ENCODE results near the gene CCDC117. TPM values are rescaled to one million over a fixed set of nuclear protein-coding genes. Genes with fewer than 3 reads are reported as not detected.
"Not testable (repeated sequence)": the region's sequence is repeated elsewhere in the genome, so short reads cannot be mapped to it uniquely, and the experiment has no call there.

CCDC117 gene
- total RNA-seq, 1 experiment from 2014 or later = 40.0 TPM

GRCh38 chr22:28822930-28823551 is 50.5 kb downstream of the CCDC117 start:
- no peak overlapping the region for H3K4me2 ChIP-seq (ENCODE audit: insufficient read depth, insufficient read length, low read length)
- DNase-seq = no peak
- no CpG with 5 or more reads among the region's 4 CpGs for WGBS (ENCODE audit: extremely low coverage, insufficient read length, low lambda C conversion rate)

GRCh38 chr22:28824455-28824854 is 52.0 kb downstream of the CCDC117 start:
- H3K36me3 Mint-ChIP-seq (ENCODE audit: insufficient read depth in 1 of 3, low read depth in 3 of 3); H3K27ac Mint-ChIP-seq: not testable (repeated sequence)

More at GRCh38 chr22:28822930-28823551, 50.5 kb downstream of the CCDC117 start:
- no peak for TF ChIP-seq CTCF (conservative IDR thresholded peaks at IDR 0.05)
- H4K91ac ChIP-seq (ENCODE audit: insufficient read length, low read depth, low read length) = no peak overlapping the region
- H3K23ac ChIP-seq (ENCODE audit: insufficient read length, low read depth, low read length) = no peak overlapping the region
- no peak overlapping the region for H3K27ac ChIP-seq (ENCODE audit: insufficient read length, low read depth, low read length)
- no peak overlapping the region for H3K4me3 Mint-ChIP-seq
- no peaks in the 10 kb centered on the region for H3K23me2 ChIP-seq (ENCODE audit: insufficient read length, low read depth, low read length, poor library complexity, severe bottlenecking)
- no peak overlapping the region for H3K56ac ChIP-seq (ENCODE audit: insufficient read length, low read depth, low read length)
- H3K4me1 ChIP-seq (ENCODE audit: insufficient read depth, low read length) = peaks cover 7% of the 10 kb centered on the region; the same call in 1 of the 2 replicates
- H3T11ph ChIP-seq (ENCODE audit: low read length) = no peak overlapping the region
- no peak overlapping the region for H4K5ac ChIP-seq (ENCODE audit: insufficient read length, low read depth, low read length)
- H3K4me1 Mint-ChIP-seq = peaks cover 16% of the 10 kb centered on the region in 2 experiments; a peak in 3 of 4 replicates
- no peak overlapping the region for H3K14ac ChIP-seq (ENCODE audit: insufficient read depth, low read length)
- H2BK5ac ChIP-seq (ENCODE audit: insufficient read length, low read length) = no peak overlapping the region
- H3K36me3 Mint-ChIP-seq (ENCODE audit: insufficient read depth in 1 of 3, low read depth in 3 of 3) = peaks cover 0 to 4% (median 0%) of the 10 kb centered on the region in 3 experiments; a peak in 2 of 7 replicates
- H3K79me2 ChIP-seq (ENCODE audit: insufficient read depth, low read length) = no peaks in the 10 kb centered on the region
- no peak overlapping the region for H2AFZ ChIP-seq (ENCODE audit: low read length)
- no peak overlapping the region for H2BK15ac ChIP-seq (ENCODE audit: low read depth, low read length)
- no peaks in the 10 kb centered on the region for H3K79me1 ChIP-seq (ENCODE audit: insufficient read depth, low read depth, low read length, poor library complexity, severe bottlenecking)
- no peak overlapping the region for H2AK5ac ChIP-seq (ENCODE audit: insufficient read length, low read length)
- no peak overlapping the region for H2BK20ac ChIP-seq (ENCODE audit: low read depth, low read length, poor library complexity, severe bottlenecking)
- H3K27ac Mint-ChIP-seq = no peak overlapping the region
- no peak overlapping the region for H2BK120ac ChIP-seq (ENCODE audit: low read depth, low read length, poor library complexity, severe bottlenecking)
- no peak overlapping the region for H3K18ac ChIP-seq (ENCODE audit: insufficient read length, low read depth, low read length)
- no peaks in the 10 kb centered on the region for H3K27me3 Mint-ChIP-seq (ENCODE audit: low read depth)
- H3K4ac ChIP-seq (ENCODE audit: low read depth, low read length) = no peak overlapping the region
- no peak overlapping the region for H3K9ac ChIP-seq (ENCODE audit: extremely low read depth, insufficient read length, low read length)
- H2BK12ac ChIP-seq (ENCODE audit: insufficient read length, low read depth, low read length) = no peak overlapping the region
- no peaks in the 10 kb centered on the region for H3K9me3 ChIP-seq (ENCODE audit: control insufficient read depth, low read depth, low read length)
- H4K20me1 ChIP-seq (ENCODE audit: control insufficient read depth, insufficient read depth, insufficient read length) = no peaks in the 10 kb centered on the region
- no peaks in the 10 kb centered on the region for H3K9me3 Mint-ChIP-seq
- no peak overlapping the region for H4K8ac ChIP-seq (replicated peaks; ENCODE audit: insufficient read length, low read depth, low read length)
- no peaks in the 10 kb centered on the region for H3K27me3 ChIP-seq (ENCODE audit: insufficient read depth, low read length)

More at GRCh38 chr22:28824455-28824854, 52.0 kb downstream of the CCDC117 start:
- H3T11ph ChIP-seq (ENCODE audit: low read length); H3K4me3 Mint-ChIP-seq; H2BK12ac ChIP-seq (ENCODE audit: insufficient read length, low read depth, low read length); H3K23ac ChIP-seq (ENCODE audit: insufficient read length, low read depth, low read length); H3K27me3 ChIP-seq (ENCODE audit: insufficient read depth, low read length); H3K23me2 ChIP-seq (ENCODE audit: insufficient read length, low read depth, low read length, poor library complexity, severe bottlenecking); H2BK120ac ChIP-seq (ENCODE audit: low read depth, low read length, poor library complexity, severe bottlenecking); DNase-seq; H3K9me3 Mint-ChIP-seq; H3K4ac ChIP-seq (ENCODE audit: low read depth, low read length); H2AK5ac ChIP-seq (ENCODE audit: insufficient read length, low read length); H2BK20ac ChIP-seq (ENCODE audit: low read depth, low read length, poor library complexity, severe bottlenecking); H2BK5ac ChIP-seq (ENCODE audit: insufficient read length, low read length); H3K9ac ChIP-seq (ENCODE audit: extremely low read depth, insufficient read length, low read length); H3K4me1 ChIP-seq (ENCODE audit: insufficient read depth, low read length); H3K14ac ChIP-seq (ENCODE audit: insufficient read depth, low read length); H3K27ac ChIP-seq (ENCODE audit: insufficient read length, low read depth, low read length); H2BK15ac ChIP-seq (ENCODE audit: low read depth, low read length); H3K18ac ChIP-seq (ENCODE audit: insufficient read length, low read depth, low read length); H4K20me1 ChIP-seq (ENCODE audit: control insufficient read depth, insufficient read depth, insufficient read length); H3K79me1 ChIP-seq (ENCODE audit: insufficient read depth, low read depth, low read length, poor library complexity, severe bottlenecking); H3K79me2 ChIP-seq (ENCODE audit: insufficient read depth, low read length); H4K8ac ChIP-seq (replicated peaks; ENCODE audit: insufficient read length, low read depth, low read length); H3K27me3 Mint-ChIP-seq (ENCODE audit: low read depth); H3K4me1 Mint-ChIP-seq; H3K4me2 ChIP-seq (ENCODE audit: insufficient read depth, insufficient read length, low read length); H3K56ac ChIP-seq (ENCODE audit: insufficient read length, low read depth, low read length); H4K91ac ChIP-seq (ENCODE audit: insufficient read length, low read depth, low read length); H4K5ac ChIP-seq (ENCODE audit: insufficient read length, low read depth, low read length); H2AFZ ChIP-seq (ENCODE audit: low read length); H3K9me3 ChIP-seq (ENCODE audit: control insufficient read depth, low read depth, low read length): not testable (repeated sequence)
- WGBS (ENCODE audit: extremely low coverage, insufficient read length, low lambda C conversion rate) = no CpG with 5 or more reads among the region's 9 CpGs

All from H9 (cell line).